SK-N-SH (cell line): ENCODE measurements around the gene METTL23. TPM values are rescaled to one million over a fixed set of nuclear protein-coding genes. Genes with fewer than 3 reads are reported as not detected.

Source experiments
- CTCF ChIA-PET: fragments of 300-600, 350-600 bp; formaldehyde crosslinking; extraction: SDS; loops from one replicate; lab custom pipeline; 2021; lab: Yijun Ruan, JAX
- POLR2A ChIA-PET: fragments of 350-600 bp; sonication (Branson Sonifier 250); formaldehyde crosslinking; extraction: SDS; loops from one replicate; lab custom pipeline; 2020; ENCODE audit warnings: antibody characterized with exemption, inconsistent platforms; lab: Yijun Ruan, JAX
- DNase-seq: peaks from one replicate; pipeline ENCODE4 v3.0.0; 2012
- H2AFZ ChIP-seq: fragments of 200-600 bp; sonication (generic); 2 replicates; pipeline ENCODE4 v1.8.1; 2016; ENCODE audit warnings: antibody characterized with exemption, mild to moderate bottlenecking, low read depth
- H3F3A ChIP-seq: fragments of 200-600 bp; sonication (generic); replicated peaks from 2 replicates; pipeline ENCODE3; 2016; ENCODE audit warnings: antibody characterized with exemption, mild to moderate bottlenecking; ENCODE audit not compliant: insufficient read depth
- H3K27ac ChIP-seq, 2 experiments: fragments of 200-500 bp in 1 of 2; fragments of 200-600 bp in 1 of 2; sonication (Bioruptor generic) in 1 of 2; sonication (generic), shearing (Covaris generic) in 1 of 2; 2 replicates each; pipeline versions ENCODE4 v1.5.1 to v1.6.1; 2014 to 2016; ENCODE audit warnings: low read depth in 2 of 2, inconsistent platforms in 1 of 2, low read length in 1 of 2, mild to moderate bottlenecking in 1 of 2, mixed read lengths in 1 of 2
- H3K27me3 ChIP-seq: fragments of 200-600 bp; sonication (generic), shearing (Covaris generic); 2 replicates; pipeline ENCODE4 v1.6.1; 2016; ENCODE audit warnings: mixed run types; ENCODE audit not compliant: insufficient read depth
- H3K36me3 ChIP-seq, 2 experiments: fragments of 200-500 bp in 1 of 2; fragments of 200-600 bp in 1 of 2; sonication (Bioruptor generic) in 1 of 2; sonication (generic) in 1 of 2; replicated peaks in 1 of 2; 2 replicates each; pipeline versions ENCODE3 to v1.5.1; 2014 to 2016; ENCODE audit warnings: low read length in 1 of 2, mild to moderate bottlenecking in 1 of 2; ENCODE audit not compliant: insufficient read depth in 2 of 2, control insufficient read depth in 1 of 2
- H3K4me1 ChIP-seq, 2 experiments: fragments of 200-500 bp in 1 of 2; fragments of 200-600 bp in 1 of 2; sonication (Bioruptor generic) in 1 of 2; sonication (generic), shearing (Covaris generic) in 1 of 2; 2 replicates each; pipeline versions ENCODE4 v1.5.1 to v1.6.1; 2014 to 2016; ENCODE audit warnings: low read depth in 1 of 2, low read length in 1 of 2, mixed run types in 1 of 2; ENCODE audit not compliant: insufficient read depth in 2 of 2, control insufficient read depth in 1 of 2
- H3K4me2 ChIP-seq: fragments of 200-600 bp; sonication (generic), shearing (Covaris generic); 2 replicates; pipeline ENCODE4 v1.6.1; 2017; ENCODE audit warnings: mixed run types
- H3K4me3 ChIP-seq, 2 experiments: fragments of 200-500 bp in 1 of 2; fragments of 200-600 bp in 1 of 2; sonication (Bioruptor generic) in 1 of 2; sonication (generic), shearing (Covaris generic) in 1 of 2; 2 replicates each; pipeline versions ENCODE4 v1.5.1 to v1.8.1; 2014 to 2016; ENCODE audit warnings: low read depth in 2 of 2, inconsistent platforms in 1 of 2, low read length in 1 of 2, mild to moderate bottlenecking in 1 of 2, mixed read lengths in 1 of 2, moderate library complexity in 1 of 2
- H3K79me2 ChIP-seq: fragments of 200-600 bp; sonication (generic); 2 replicates; pipeline ENCODE4 v1.8.1; 2017; ENCODE audit warnings: mild to moderate bottlenecking; ENCODE audit not compliant: insufficient read depth
- H3K9ac ChIP-seq: fragments of 200-600 bp; sonication (generic); 2 replicates; pipeline ENCODE4 v1.6.1; 2017; ENCODE audit warnings: mixed run types
- H3K9me2 ChIP-seq: fragments of 200-600 bp; sonication (generic); 2 replicates; pipeline ENCODE4 v1.6.1; 2017; ENCODE audit warnings: mixed run types
- H3K9me3 ChIP-seq: fragments of 200-600 bp; sonication (generic); 2 replicates; pipeline ENCODE4 v1.6.1; 2017; ENCODE audit warnings: mixed run types, mild to moderate bottlenecking, moderate library complexity
- H4K20me1 ChIP-seq: fragments of 200-600 bp; sonication (generic); 2 replicates; pipeline ENCODE4 v1.6.1; 2017; ENCODE audit warnings: mild to moderate bottlenecking, mixed run types; ENCODE audit not compliant: insufficient read depth
- CHD2 ChIP-seq: fragments of 150-350 bp; IDR thresholded peaks from 2 replicates; pipeline ENCODE4 v1.6.1; 2018; ENCODE audit warnings: low read length; ENCODE audit not compliant: partially characterized antibody
- GABPA ChIP-seq: IDR thresholded peaks from 2 replicates; pipeline ENCODE4 v1.4.0; 2012; ENCODE audit warnings: low read depth, mild to moderate bottlenecking
- GATA2 ChIP-seq: sonication (generic); formaldehyde crosslinking; IDR thresholded peaks from 2 replicates; pipeline ENCODE4 v1.5.0; 2020; ENCODE audit warnings: mild to moderate bottlenecking, missing genetic modification reagents
- IRF3 ChIP-seq: fragments of 150-350 bp; IDR thresholded peaks from 2 replicates; pipeline ENCODE4 v1.6.1; 2016; ENCODE audit warnings: mild to moderate bottlenecking, low read depth, low read length
- MAX ChIP-seq: IDR thresholded peaks from 2 replicates; pipeline ENCODE4 v1.4.0; 2012; ENCODE audit warnings: low read depth
- MEF2A ChIP-seq: IDR thresholded peaks from 2 replicates; pipeline ENCODE4 v1.4.0; 2012; ENCODE audit warnings: low read depth, borderline replicate concordance
- MXI1 ChIP-seq: IDR thresholded peaks from 2 replicates; pipeline ENCODE4 v1.6.1; 2012; ENCODE audit warnings: mild to moderate bottlenecking, low read depth, low read length, improper control_type of control experiment
- NFIC ChIP-seq: IDR thresholded peaks from 2 replicates; pipeline ENCODE4 v1.4.0; 2012; ENCODE audit warnings: borderline replicate concordance
- NRF1 ChIP-seq: IDR thresholded peaks from 2 replicates; pipeline ENCODE4 v1.6.1; 2012; ENCODE audit warnings: low read depth, mild to moderate bottlenecking, low read length
- POLR2AphosphoS5 ChIP-seq: IDR thresholded peaks from 2 replicates; pipeline ENCODE4 v1.6.1; 2012; ENCODE audit warnings: low read depth, low read length
- RCOR1 ChIP-seq: fragments of 150-350 bp; IDR thresholded peaks from 2 replicates; pipeline ENCODE4 v1.6.1; 2017; ENCODE audit warnings: antibody characterized with exemption, low read length
- RFX5 ChIP-seq: IDR thresholded peaks from 2 replicates; pipeline ENCODE4 v1.6.1; 2012; ENCODE audit warnings: mild to moderate bottlenecking, improper control_type of control experiment, low read length
- RXRA ChIP-seq: IDR thresholded peaks from 2 replicates; pipeline ENCODE4 v1.4.0; 2012; ENCODE audit warnings: low read depth, mild to moderate bottlenecking, borderline replicate concordance
- SIN3A ChIP-seq: IDR thresholded peaks from 2 replicates; pipeline ENCODE4 v1.6.1; 2012; ENCODE audit warnings: low read depth, mild to moderate bottlenecking, low read length, moderate library complexity, borderline replicate concordance
- SMC3 ChIP-seq: IDR thresholded peaks from 2 replicates; pipeline ENCODE4 v1.6.1; 2012; ENCODE audit warnings: low read depth, low read length, improper control_type of control experiment
- TAF1 ChIP-seq: IDR thresholded peaks from 2 replicates; pipeline ENCODE4 v1.6.1; 2012; ENCODE audit warnings: low read depth, mild to moderate bottlenecking, low read length, moderate library complexity, borderline replicate concordance
- TCF12 ChIP-seq: IDR thresholded peaks from 2 replicates; pipeline ENCODE4 v1.4.0; 2012
- TEAD4 ChIP-seq: IDR thresholded peaks from 2 replicates; pipeline ENCODE4 v1.4.0; 2012; ENCODE audit warnings: mild to moderate bottlenecking, borderline replicate concordance; ENCODE audit not compliant: insufficient read depth
- USF2 ChIP-seq: fragments of 150-350 bp; IDR thresholded peaks from 2 replicates; pipeline ENCODE4 v1.6.1; 2017; ENCODE audit warnings: antibody characterized with exemption, low read length, low read depth, borderline replicate concordance
- YY1 ChIP-seq: IDR thresholded peaks from 2 replicates; pipeline ENCODE4 v1.4.0; 2012; ENCODE audit warnings: low read depth, mild to moderate bottlenecking
- ZBTB33 ChIP-seq: IDR thresholded peaks from 2 replicates; pipeline ENCODE4 v1.4.0; 2012; ENCODE audit warnings: low read depth, borderline replicate concordance
- WGBS: methylation state at CpG from one replicate; pipeline ENCODE4 v1.1.6; 2017; ENCODE audit warnings: low lambda C conversion rate; 5-methylcytosine and 5-hydroxymethylcytosine counted together
- polyA plus RNA-seq, 3 experiments: library from polyadenylated mRNA; depleted of rRNA; stranded (reverse); fragments of >200 nt; gene quantifications; 2 replicates each; pipeline ENCODE4 v1.2.3, GENCODE V29; 2012

METTL23 gene
- polyA plus RNA-seq, 1 of the 3 experiments (the other 2 are of a cell fraction), result 75.9 TPM

- peak overlapping the region; percentile 98 to 99 for H3K27ac ChIP-seq
- peaks cover 29 to 41% of the 10 kb centered on the region in 2 experiments for H3K4me1 ChIP-seq
- DNase-seq, result no peak
- H3K9me3 ChIP-seq, result no peaks in the 10 kb centered on the region
- peaks cover 43% of the 10 kb centered on the region for H3F3A ChIP-seq
- H3K36me3 ChIP-seq, result peaks cover 45 to 56% of the 10 kb centered on the region in 2 experiments
- WGBS, result 1% methylated on average over 5 of the region's 5 CpGs
- peaks cover 53% of the 10 kb centered on the region for H4K20me1 ChIP-seq
- H3K9ac ChIP-seq, result peak overlapping the region; percentile 95; the same call in 1 of the 2 replicates
- H3K9me2 ChIP-seq, result no peaks in the 10 kb centered on the region
- ChIA-PET POLR2A (interaction anchor here (0.7 to 4.6 kb wide), 3 partner anchors 8 to 381 kb away, joined by 3 to 47 read pairs (median 4); partner anchors contain the start of genes JMJD6 and METTL23), CTCF (interaction anchor here (0.6 to 5.8 kb wide), 11 partner anchors 8 to 354 kb away, joined by 3 to 34 read pairs (median 4); partner anchors contain the start of genes JMJD6 and METTL23)
- peaks cover 92% of the 10 kb centered on the region for H3K79me2 ChIP-seq
- no peaks in the 10 kb centered on the region for H3K27me3 ChIP-seq
- peak overlapping the region; percentile 91 to 100 for H3K4me3 ChIP-seq
- TF ChIP-seq RCOR1 (no peak), NFIC (no peak), POLR2AphosphoS5 (peak; percentile 30; the same call in 1 of the 2 replicates), TEAD4 (no peak), CHD2 (no peak), GATA2 (no peak), RFX5 (no peak), SMC3 (no peak), USF2 (no peak), YY1 (no peak), NRF1 (no peak), TAF1 (no peak), GABPA (no peak), IRF3 (no peak), RXRA (no peak), MXI1 (peak; percentile 77; the same call in 1 of the 2 replicates), MAX (peak; percentile 65), TCF12 (no peak), SIN3A (0 out of 2 replicates have a peak, but pooled peaks have one; percentile 55), MEF2A (no peak), ZBTB33 (no peak)
- H3K4me2 ChIP-seq, result peak overlapping the region; percentile 86
- no peak overlapping the region for H2AFZ ChIP-seq
These were observed 8.4 kb downstream of the METTL23 start for GRCh38 chr17:76735006-76735405.
